Uterus (tissue), 2 donors: ENCODE measurements around the gene TSPO.

Source experiments
- POLR2A ChIP-seq, 2 donors: fragments of 450-650 bp; IDR thresholded peaks; one replicate each; pipeline ENCODE4 v1.6.1; 2016; ENCODE audit warnings: antibody characterized with exemption in 2 of 2, mild to moderate bottlenecking in 1 of 2, moderate library complexity in 1 of 2
- TF ChIP-seq, protein P1 (sequence below), 4 experiments: fragments of 200-600 bp in 2 of 4; fragments of 450-650 bp in 2 of 4; sonication (generic) in 2 of 4; IDR thresholded peaks; one replicate each; pipeline ENCODE4 v1.5.1; 2016 to 2019; ENCODE audit warnings: antibody characterized with exemption in 4 of 4, mild to moderate bottlenecking in 2 of 4, moderate library complexity in 1 of 4

DNA sequence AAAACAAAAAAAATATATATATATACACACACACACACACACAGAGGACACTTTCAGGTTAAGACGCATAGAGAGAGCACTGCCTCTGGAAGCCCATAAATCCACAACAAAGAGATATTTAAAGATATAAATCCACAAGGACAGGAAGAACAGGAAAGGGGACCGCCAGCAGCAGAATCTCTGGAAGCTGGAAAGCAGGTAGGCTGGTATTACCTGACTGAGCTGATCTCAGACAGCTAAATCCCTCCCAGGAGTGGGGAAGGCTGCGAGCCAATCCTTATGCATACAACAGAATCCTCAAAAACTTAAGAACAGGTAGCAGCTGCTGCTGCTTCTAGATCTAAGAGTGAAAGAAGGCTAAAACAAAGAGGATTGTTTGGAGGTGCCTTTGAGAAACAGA lies 6.4 kb upstream of the TSPO start:
- no peak for TF ChIP-seq POLR2A (IDR thresholded peaks at IDR 0.05)
- TF ChIP-seq, protein P1, sequence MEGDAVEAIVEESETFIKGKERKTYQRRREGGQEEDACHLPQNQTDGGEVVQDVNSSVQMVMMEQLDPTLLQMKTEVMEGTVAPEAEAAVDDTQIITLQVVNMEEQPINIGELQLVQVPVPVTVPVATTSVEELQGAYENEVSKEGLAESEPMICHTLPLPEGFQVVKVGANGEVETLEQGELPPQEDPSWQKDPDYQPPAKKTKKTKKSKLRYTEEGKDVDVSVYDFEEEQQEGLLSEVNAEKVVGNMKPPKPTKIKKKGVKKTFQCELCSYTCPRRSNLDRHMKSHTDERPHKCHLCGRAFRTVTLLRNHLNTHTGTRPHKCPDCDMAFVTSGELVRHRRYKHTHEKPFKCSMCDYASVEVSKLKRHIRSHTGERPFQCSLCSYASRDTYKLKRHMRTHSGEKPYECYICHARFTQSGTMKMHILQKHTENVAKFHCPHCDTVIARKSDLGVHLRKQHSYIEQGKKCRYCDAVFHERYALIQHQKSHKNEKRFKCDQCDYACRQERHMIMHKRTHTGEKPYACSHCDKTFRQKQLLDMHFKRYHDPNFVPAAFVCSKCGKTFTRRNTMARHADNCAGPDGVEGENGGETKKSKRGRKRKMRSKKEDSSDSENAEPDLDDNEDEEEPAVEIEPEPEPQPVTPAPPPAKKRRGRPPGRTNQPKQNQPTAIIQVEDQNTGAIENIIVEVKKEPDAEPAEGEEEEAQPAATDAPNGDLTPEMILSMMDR (IDR thresholded peaks at IDR 0.05): no peak
